HEK293 (cell line): ENCODE results near the gene ELANE.

ENCODE experiments used
- CTCF ChIA-PET: fragments of 350-600 bp; formaldehyde crosslinking; extraction: SDS; loops from one replicate; lab custom pipeline; 2021; ENCODE audit warnings: antibody characterized with exemption; lab: Yijun Ruan, JAX
- POLR2A ChIA-PET: fragments of 300-600 bp; formaldehyde crosslinking; extraction: SDS; loops from one replicate; lab custom pipeline; 2020; ENCODE audit warnings: antibody characterized with exemption, inconsistent platforms; lab: Yijun Ruan, JAX
- H3K27ac ChIP-seq: fragments of 200-500 bp; sonication (Bioruptor generic); 2 replicates; pipeline ENCODE4 v1.5.1; 2014; ENCODE audit warnings: low read depth, low read length, control low read depth, inconsistent platforms; ENCODE audit errors: extremely low read depth
- H3K36me3 ChIP-seq, 2 experiments: fragments of 200-500 bp in 1 of 2; sonication (Bioruptor generic) in 1 of 2; 1 replicate in 1 of 2; 2 replicates in 1 of 2; pipeline ENCODE4 v1.5.1; 2014 to 2017; ENCODE audit warnings: inconsistent platforms in 2 of 2, low read length in 2 of 2; ENCODE audit not compliant: control insufficient read depth in 2 of 2, insufficient read depth in 1 of 2
- H3K4me1 ChIP-seq: fragments of 200-500 bp; sonication (Bioruptor generic); 2 replicates; pipeline ENCODE4 v1.5.1; 2014; ENCODE audit warnings: mild to moderate bottlenecking, low read length, inconsistent platforms; ENCODE audit not compliant: control insufficient read depth, insufficient read depth
- H3K4me3 ChIP-seq: 2 replicates; pipeline ENCODE4 v1.5.1; 2011; ENCODE audit warnings: low read depth, mild to moderate bottlenecking, control low read depth, low read length, moderate library complexity
- H3K9me3 ChIP-seq: fragments of 200-500 bp; sonication (Bioruptor generic); 2 replicates; pipeline ENCODE4 v1.5.1; 2014; ENCODE audit warnings: low read depth, low read length, inconsistent platforms; ENCODE audit not compliant: control insufficient read depth, insufficient read depth
- ATF2 ChIP-seq: fragments of 450-650 bp; formaldehyde crosslinking; IDR thresholded peaks from 2 replicates; pipeline ENCODE4 v1.5.1; 2016; ENCODE audit warnings: missing biosample characterization, missing genetic modification characterization, low read depth
- GLIS1 ChIP-seq: fragments of 450-650 bp; formaldehyde crosslinking; IDR thresholded peaks from 2 replicates; pipeline ENCODE4 v1.5.1; 2016; ENCODE audit warnings: missing biosample characterization, missing genetic modification characterization
- GLIS2 ChIP-seq: fragments of 450-650 bp; formaldehyde crosslinking; IDR thresholded peaks from 2 replicates; pipeline ENCODE4 v1.5.1; 2016; ENCODE audit warnings: missing biosample characterization, missing genetic modification characterization
- IKZF3 ChIP-seq: fragments of 450-650 bp; IDR thresholded peaks from 2 replicates; pipeline ENCODE4 v1.5.0; 2018; ENCODE audit warnings: missing biosample characterization, mild to moderate bottlenecking, missing genetic modification characterization, moderate library complexity
- KLF17 ChIP-seq: fragments of 450-650 bp; formaldehyde crosslinking; IDR thresholded peaks from 2 replicates; pipeline ENCODE4 v1.5.1; 2016; ENCODE audit warnings: missing biosample characterization, missing genetic modification characterization
- KLF8 ChIP-seq: fragments of 450-650 bp; formaldehyde crosslinking; IDR thresholded peaks from 2 replicates; pipeline ENCODE4 v1.5.1; 2016; ENCODE audit warnings: missing biosample characterization, missing genetic modification characterization
- PATZ1 ChIP-seq: fragments of 450-650 bp; formaldehyde crosslinking; IDR thresholded peaks from 2 replicates; pipeline ENCODE4 v1.5.1; 2016; ENCODE audit warnings: missing biosample characterization, missing genetic modification characterization
- PRDM6 ChIP-seq: fragments of 450-650 bp; formaldehyde crosslinking; IDR thresholded peaks from 2 replicates; pipeline ENCODE4 v1.5.1; 2017; ENCODE audit warnings: missing biosample characterization, missing genetic modification characterization
- SP2 ChIP-seq: fragments of 450-650 bp; formaldehyde crosslinking; IDR thresholded peaks from 2 replicates; pipeline ENCODE4 v1.5.1; 2016; ENCODE audit warnings: missing biosample characterization, missing genetic modification characterization
- ZBTB6 ChIP-seq: fragments of 450-650 bp; formaldehyde crosslinking; IDR thresholded peaks from 2 replicates; pipeline ENCODE4 v1.5.1; 2017; ENCODE audit warnings: missing biosample characterization, missing genetic modification characterization
- ZEB2 ChIP-seq: fragments of 450-650 bp; formaldehyde crosslinking; IDR thresholded peaks from 2 replicates; pipeline ENCODE4 v1.5.1; 2016; ENCODE audit warnings: missing biosample characterization, missing genetic modification characterization
- ZIC2 ChIP-seq: fragments of 450-650 bp; formaldehyde crosslinking; IDR thresholded peaks from 2 replicates; pipeline ENCODE4 v1.5.1; 2016; ENCODE audit warnings: missing biosample characterization, missing genetic modification characterization
- ZNF266 ChIP-seq: fragments of 450-650 bp; formaldehyde crosslinking; IDR thresholded peaks from 2 replicates; pipeline ENCODE4 v1.5.1; 2016; ENCODE audit warnings: missing biosample characterization, missing genetic modification characterization, low read depth
- ZNF335 ChIP-seq: fragments of 450-650 bp; formaldehyde crosslinking; conservative IDR thresholded peaks from 2 replicates; pipeline ENCODE4 v1.5.1; 2016; ENCODE audit warnings: missing biosample characterization, missing genetic modification characterization
- ZNF366 ChIP-seq: fragments of 450-650 bp; formaldehyde crosslinking; conservative IDR thresholded peaks from 2 replicates; pipeline ENCODE4 v1.5.1; 2016; ENCODE audit warnings: missing biosample characterization, missing genetic modification characterization
- ZNF398 ChIP-seq: fragments of 450-650 bp; formaldehyde crosslinking; IDR thresholded peaks from 2 replicates; pipeline ENCODE4 v1.5.1; 2017; ENCODE audit warnings: missing biosample characterization, missing genetic modification characterization
- ZNF629 ChIP-seq: fragments of 450-650 bp; formaldehyde crosslinking; IDR thresholded peaks from 2 replicates; pipeline ENCODE4 v1.5.1; 2017; ENCODE audit warnings: missing biosample characterization, missing genetic modification characterization
- ZNF677 ChIP-seq: fragments of 450-650 bp; IDR thresholded peaks from 2 replicates; pipeline ENCODE4 v1.5.0; 2018; ENCODE audit warnings: missing biosample characterization, mild to moderate bottlenecking, missing genetic modification characterization, moderate library complexity
- ZNF692 ChIP-seq: fragments of 450-650 bp; formaldehyde crosslinking; IDR thresholded peaks from 2 replicates; pipeline ENCODE4 v1.5.1; 2016; ENCODE audit warnings: missing biosample characterization, missing genetic modification characterization
- ZSCAN5A ChIP-seq: fragments of 450-650 bp; formaldehyde crosslinking; IDR thresholded peaks from 2 replicates; pipeline ENCODE4 v1.5.1; 2016; ENCODE audit warnings: missing biosample characterization, missing genetic modification characterization

Gene ELANE

GRCh38 chr19:869245-870177 lies 17.4 kb downstream of the ELANE start:
- 0 out of 2 replicates have a peak, but pooled peaks have one; percentile 11 for TF ChIP-seq ZNF692
- no peak for TF ChIP-seq ZEB2 (tag by site-specific recombination)
- no peak for TF ChIP-seq ZSCAN5A (tag by site-specific recombination)
- TF ChIP-seq ZIC2 = peak; percentile 34; the same call in 1 of the 2 replicates
- peak; percentile 64 for TF ChIP-seq ZNF335 (tag by site-specific recombination)
- peak; percentile 67 for TF ChIP-seq GLIS2
- no peak for TF ChIP-seq ZNF677 (tag by site-specific recombination)
- peak; percentile 65 for TF ChIP-seq ATF2 (tag by site-specific recombination)
- peak; percentile 61 for TF ChIP-seq IKZF3 (tag by site-specific recombination)
- peak; percentile 60; the same call in 1 of the 2 replicates for TF ChIP-seq PATZ1
- peak; percentile 100 for TF ChIP-seq ZBTB6 (tag by site-specific recombination)
- TF ChIP-seq PRDM6 (tag by site-specific recombination) = peak; percentile 46
- peak; percentile 70 for TF ChIP-seq ZNF366 (tag by site-specific recombination)
- peak; percentile 53 for TF ChIP-seq ZNF629 (tag by site-specific recombination)
- no peak for TF ChIP-seq ZNF266 (tag by site-specific recombination)
- no peak for TF ChIP-seq ZNF398 (tag by site-specific recombination)
- 0 out of 2 replicates have a peak, but pooled peaks have one; percentile 22 for TF ChIP-seq KLF8 (tag by site-specific recombination)
- TF ChIP-seq KLF17 (tag by site-specific recombination) = no peak
- TF ChIP-seq SP2 = peak; percentile 15; the same call in 1 of the 2 replicates
- peak; percentile 99 for TF ChIP-seq GLIS1 (tag by site-specific recombination)
- TF ChIP-seq, all 188 proteins: peak for 14
- H3K4me3 ChIP-seq = no peak overlapping the region
- H3K36me3 ChIP-seq = peaks cover 7 to 47% of the 10 kb centered on the region in 2 experiments; a peak in 2 of 3 replicates
- POLR2A ChIA-PET = no interaction called here
- no peaks in the 10 kb centered on the region for H3K9me3 ChIP-seq
- no peak overlapping the region; the same call in 1 of the 2 replicates for H3K27ac ChIP-seq
- CTCF ChIA-PET = no interaction called here
- H3K4me1 ChIP-seq = no peaks in the 10 kb centered on the region; the same call in 1 of the 2 replicates
